ENCODE measurements around the gene DEFB108B. TPM values are rescaled to one million over a fixed set of nuclear protein-coding genes. Genes with fewer than 3 reads are reported as not detected.
"Not testable (repeated sequence)": the region's sequence is repeated elsewhere in the genome, so short reads cannot be mapped to it uniquely, and the experiment has no call there.

DEFB108B gene
- polyA plus RNA-seq, 1 donor: not detected

GRCh38 chr11:71821539-71821938 lies 11.5 kb upstream of the DEFB108B start:
- not testable (repeated sequence) for DNase-seq

- not testable (repeated sequence) for DNase-seq
These were observed 3.8 kb upstream of the DEFB108B start for GRCh38 chr11:71829247-71829646.

DNA sequence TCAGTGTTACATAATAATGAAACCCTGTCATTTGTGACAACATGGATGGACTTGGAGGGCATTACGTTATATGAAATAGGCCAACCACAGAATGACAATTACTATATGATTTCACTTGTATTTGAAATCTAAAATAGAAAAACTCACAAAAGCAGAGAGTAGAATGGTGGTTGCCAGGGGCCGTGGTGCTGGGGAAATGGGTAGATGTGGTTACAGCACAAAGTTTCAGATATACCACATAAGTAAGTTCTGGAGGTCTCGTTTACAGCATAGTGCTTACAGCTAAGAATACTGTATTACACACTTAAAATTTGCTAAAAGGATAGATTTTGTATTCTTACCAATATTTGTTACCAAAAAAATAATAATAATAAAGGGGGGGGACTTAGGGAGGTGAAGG lies 3.3 kb upstream of the DEFB108B start:
- DNase-seq: not testable (repeated sequence)

DNA sequence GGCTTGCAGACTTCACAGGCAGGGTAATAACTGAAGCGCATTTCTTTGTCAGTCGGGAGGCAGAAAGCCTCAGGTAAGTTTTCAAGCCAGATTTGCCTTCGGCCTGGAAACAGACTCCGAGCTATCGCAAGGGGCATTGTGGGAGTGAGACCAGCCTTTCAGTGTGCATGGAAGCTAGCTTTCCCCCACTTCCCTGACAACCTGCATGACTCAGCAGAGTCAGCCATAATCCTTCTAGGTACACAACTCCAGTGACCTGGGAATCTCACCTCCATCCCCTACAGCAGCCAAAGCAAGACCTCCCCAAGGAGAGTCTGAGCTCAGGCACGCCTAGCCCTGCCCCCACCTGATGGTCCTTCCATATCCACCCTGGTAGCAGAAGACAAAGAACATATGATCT lies 9.7 kb downstream of the DEFB108B start:
- not testable (repeated sequence) for DNase-seq

- DNase-seq: not testable (repeated sequence)
These were observed 10.4 kb downstream of the DEFB108B start for GRCh38 chr11:71843355-71843754.

DNA sequence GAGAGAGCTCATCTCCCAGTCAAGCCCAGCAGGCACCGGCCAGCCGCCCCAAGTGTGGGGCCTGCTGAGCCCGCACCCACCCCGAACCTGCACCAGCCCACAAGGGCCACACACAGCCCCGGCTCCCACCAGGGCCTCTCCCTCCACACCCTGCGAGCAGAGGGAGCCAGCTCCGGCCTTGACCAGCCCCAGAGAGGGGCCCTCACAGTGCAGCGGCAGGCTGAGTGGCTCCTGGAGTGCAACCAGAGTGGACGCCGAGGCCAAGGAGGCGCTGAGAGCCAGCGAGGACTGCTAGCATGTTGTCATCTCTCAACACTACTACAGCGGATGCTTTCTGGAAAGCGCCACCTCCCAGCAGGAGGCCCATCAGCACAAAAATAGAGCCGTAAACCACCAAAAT lies 10.9 kb downstream of the DEFB108B start:
- DNase-seq: no peak

- not testable (repeated sequence) for DNase-seq
These were observed 20.9 kb downstream of the DEFB108B start for GRCh38 chr11:71853895-71854294.

DNA sequence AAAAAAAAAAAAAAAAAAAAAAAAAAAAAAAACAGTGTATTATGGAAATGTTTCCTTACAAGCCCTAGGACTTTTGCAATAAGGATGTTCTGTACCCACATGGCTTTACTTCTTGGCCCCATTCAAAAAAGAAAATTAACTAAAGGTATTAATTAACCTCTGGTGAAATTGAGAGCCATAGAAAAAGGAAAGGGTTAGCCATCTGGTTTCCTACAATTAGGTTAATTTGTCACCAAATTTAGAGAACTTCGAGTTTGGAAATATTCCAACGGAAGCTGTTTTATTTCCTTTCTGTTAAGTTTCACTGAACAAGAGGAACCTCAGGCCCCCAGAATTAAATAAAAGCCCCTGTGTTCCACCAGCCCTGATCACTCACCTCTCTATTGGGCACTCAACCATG lies 22.9 kb downstream of the DEFB108B start:
- DNase-seq: not testable (repeated sequence)

DNA sequence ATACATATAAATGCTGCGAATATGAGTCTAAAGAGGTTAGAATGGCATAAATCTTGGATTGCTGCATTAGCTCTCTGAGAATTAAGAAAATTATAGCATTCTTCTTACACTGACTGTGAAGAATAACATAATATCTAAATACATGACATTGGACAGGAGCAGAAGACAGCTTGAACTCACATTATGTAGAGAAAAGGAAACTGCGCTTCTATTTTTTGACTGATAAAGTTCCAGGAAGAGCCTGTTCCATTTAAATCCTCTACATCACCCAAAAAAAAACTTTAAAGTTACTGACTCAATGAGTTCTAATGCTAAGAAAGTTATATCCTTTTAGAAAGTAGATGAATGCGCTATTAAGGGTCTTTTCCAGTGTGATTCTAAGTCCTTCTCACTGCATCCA lies 27.8 kb downstream of the DEFB108B start:
- not testable (repeated sequence) for DNase-seq

DNA sequence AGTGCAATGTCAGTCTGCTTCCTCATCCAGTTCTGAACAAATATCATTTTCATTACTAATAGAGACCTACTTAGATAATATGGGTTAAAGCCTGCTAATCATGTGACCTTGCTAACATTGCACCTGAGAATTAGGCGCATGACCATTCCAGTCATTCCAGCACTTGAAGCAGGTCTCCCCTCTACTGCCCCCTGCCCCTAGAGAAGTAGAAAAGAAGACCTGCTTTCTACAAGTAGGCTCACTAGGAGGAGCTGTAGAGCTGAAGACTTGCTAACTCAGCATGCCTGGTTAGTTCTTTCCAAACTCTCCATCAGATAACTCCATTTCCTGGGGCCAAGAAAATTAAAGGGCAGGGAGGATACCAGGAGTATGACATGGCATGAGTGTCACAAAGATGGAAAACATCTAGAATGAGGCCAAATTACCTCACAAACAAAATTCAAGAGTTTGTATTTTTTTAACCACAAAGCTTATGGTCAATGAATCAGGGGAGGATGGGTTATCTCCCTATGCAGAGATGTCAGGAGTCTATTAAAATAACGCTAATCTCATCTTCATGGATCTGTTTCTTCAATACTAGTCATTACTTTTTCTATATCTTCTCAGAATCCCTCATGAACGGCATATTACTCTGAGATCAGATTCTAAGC lies 31.1 kb downstream of the DEFB108B start:
- not testable (repeated sequence) for DNase-seq

GRCh38 chr11:71867209-71867608 lies 34.2 kb downstream of the DEFB108B start:
- DNase-seq: not testable (repeated sequence)

GRCh38 chr11:71869931-71870330 lies 36.9 kb downstream of the DEFB108B start:
- DNase-seq: not testable (repeated sequence)

- not testable (repeated sequence) for DNase-seq
These were observed 37.7 kb downstream of the DEFB108B start for GRCh38 chr11:71870661-71871060.

DNA sequence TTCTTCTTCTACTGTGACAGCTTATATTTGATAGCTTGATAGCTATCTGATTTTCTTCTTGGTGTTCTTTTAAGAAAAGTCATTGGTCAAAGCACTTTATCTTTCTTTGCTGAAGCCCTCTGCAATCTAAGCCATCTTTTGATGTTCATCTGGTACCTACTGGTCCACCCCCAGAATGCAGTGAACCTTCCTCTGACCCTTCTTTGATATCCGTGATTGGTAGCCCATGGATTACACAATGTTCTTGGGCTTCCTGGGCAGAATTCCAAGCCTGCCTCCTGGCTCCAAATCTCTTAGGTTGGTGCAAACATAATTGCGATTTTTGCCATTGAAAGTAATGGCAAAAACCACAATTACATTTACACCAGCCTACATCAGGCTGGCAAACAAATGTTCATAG lies 43.3 kb downstream of the DEFB108B start:
- DNase-seq: not testable (repeated sequence)

- not testable (repeated sequence) for DNase-seq
These were observed 45.1 kb downstream of the DEFB108B start, which contains the start of gene DEFB131B for GRCh38 chr11:71878059-71878458. DEFB131B (plus strand) TSS chr11:71878453; CDS start chr11:71878453, 0 bp downstream.

DNA sequence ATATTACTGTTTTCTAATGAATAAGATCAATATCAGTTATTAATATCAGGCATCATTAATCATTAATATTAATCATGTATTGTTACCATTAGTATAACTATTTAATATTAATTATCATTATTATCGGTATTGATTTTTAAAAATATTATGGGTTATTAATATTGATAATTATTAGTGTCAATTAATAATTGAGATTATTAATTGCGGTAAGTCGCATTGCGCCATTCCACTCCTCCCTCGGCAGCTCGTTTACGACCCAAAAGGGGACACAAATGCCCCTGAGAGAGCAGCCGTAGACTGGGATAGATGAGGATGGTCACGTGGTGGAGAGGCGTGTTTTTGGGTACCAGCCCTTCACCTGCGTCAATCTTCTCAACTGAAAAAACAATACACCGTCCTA lies 52.8 kb downstream of the DEFB108B start:
- DNase-seq: not testable (repeated sequence)

Other genes with a start within 250 kb of the DEFB108B start
- gene DEFB131B, start 45.3 kb downstream of the DEFB108B start, polyA plus RNA-seq (ENCODE audit: insufficient read length): not detected
- 4.1 TPM for gene XNDC1N, start 95.4 kb downstream of the DEFB108B start, polyA plus RNA-seq (ENCODE audit: insufficient read length)
- gene RNF121, start 95.8 kb downstream of the DEFB108B start, polyA plus RNA-seq (ENCODE audit: insufficient read length): 22.8 TPM
- 7.4 TPM for gene IL18BP, start 165.7 kb downstream of the DEFB108B start, polyA plus RNA-seq (ENCODE audit: insufficient read length)
- gene NUMA1, start 247.3 kb downstream of the DEFB108B start, polyA plus RNA-seq (ENCODE audit: insufficient read length): 215 TPM
- 8.8 TPM for gene LRRC51, start 247.7 kb downstream of the DEFB108B start, polyA plus RNA-seq (ENCODE audit: insufficient read length)